ENCODE measurements around the gene TASOR.
"Not testable (repeated sequence)": the region's sequence is repeated elsewhere in the genome, so short reads cannot be mapped to it uniquely, and the experiment has no call there.

Gene TASOR

GRCh38 chr3:56683122-56683817 is at the start of gene TASOR:
TASOR (minus strand) TSS chr3:56683265; CDS start chr3:56683006, 259 bp downstream.
- peak; percentile 25 for DNase-seq

GRCh38 chr3:56732109-56732508 is 49.0 kb upstream of the TASOR start:
- no peak for DNase-seq

GRCh38 chr3:56725175-56725574 is 42.1 kb upstream of the TASOR start:
- no peak for DNase-seq

DNA sequence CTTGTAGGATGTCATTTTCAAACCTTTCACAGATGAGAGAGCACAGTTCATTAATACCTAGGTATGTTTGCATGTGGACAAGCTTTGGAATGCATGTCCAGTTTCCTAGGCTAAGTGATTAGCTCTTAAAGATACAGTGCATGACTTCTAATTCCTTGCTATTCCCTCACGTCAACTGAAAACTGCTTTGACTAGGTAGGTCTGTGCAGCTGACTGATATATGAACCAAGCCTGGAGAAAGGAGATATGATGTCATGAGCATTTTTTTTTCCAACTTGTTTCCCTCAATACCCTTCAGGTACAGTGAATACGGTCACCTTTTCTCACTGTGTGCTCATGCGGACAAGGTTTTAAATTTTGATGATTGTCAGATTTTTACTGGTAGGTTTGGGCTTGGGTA is 41.6 kb upstream of the TASOR start:
- no peak for DNase-seq

DNA sequence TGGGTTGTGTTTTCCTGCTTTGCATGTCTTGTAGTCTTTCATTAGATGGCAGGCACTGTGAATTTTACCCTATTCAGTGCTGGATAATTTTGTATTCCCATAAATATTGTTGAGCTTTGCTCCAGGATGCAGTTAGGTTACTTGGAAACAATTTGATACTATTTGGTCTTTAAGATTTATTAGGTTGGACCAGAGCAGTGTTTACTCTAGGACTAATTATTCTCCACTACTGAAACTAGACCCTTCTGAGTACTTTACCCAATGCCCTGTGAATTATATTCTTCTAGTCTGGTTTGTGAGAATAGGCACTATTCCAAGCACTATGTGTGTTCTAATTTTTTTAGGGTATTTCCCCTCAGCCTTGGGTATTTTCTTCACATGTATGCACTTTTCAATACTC is 37.8 kb upstream of the TASOR start:
- DNase-seq: no peak

DNA sequence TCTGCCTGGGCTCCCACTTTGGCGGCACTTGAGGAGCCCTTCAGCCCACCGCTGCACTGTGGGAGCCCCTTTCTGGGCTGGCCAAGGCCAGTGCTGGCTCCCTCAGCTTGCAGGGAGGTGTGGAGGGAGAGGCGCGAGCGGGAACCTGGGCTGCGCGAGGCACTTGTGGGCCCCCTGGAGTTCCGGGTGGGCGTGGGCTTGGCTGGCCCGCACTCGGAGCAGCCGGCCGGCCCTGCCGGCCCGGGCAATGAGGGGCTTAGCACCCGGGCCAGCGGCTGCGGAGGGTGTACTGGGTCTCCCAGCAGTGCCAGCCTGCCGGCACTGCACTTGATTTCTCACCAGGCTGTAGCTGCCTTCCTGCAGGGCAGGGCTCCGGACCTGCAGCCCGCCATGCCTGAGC is 35.7 kb upstream of the TASOR start:
- not testable (repeated sequence) for DNase-seq

- no peak for DNase-seq
Observed at GRCh38 chr3:56711344-56711743, 28.3 kb upstream of the TASOR start.

DNA sequence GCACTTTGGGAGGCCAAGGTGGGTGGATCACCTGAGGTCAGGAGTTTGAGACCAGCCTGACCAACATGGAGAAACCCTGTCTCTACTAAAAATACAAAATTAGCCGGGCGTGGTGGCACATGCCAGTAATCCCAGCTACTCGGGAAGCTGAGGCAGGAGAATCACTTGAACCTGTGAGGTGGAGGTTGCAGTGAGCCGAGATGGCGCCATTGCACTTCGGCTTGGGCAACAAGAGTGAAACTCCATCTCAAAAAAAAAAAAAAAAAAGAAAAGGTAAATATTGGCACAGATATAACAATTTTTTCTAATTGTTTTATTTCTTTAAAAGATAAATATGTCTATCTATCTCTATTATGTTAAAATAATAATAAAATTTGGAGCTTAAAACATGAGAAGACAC is 24.3 kb upstream of the TASOR start:
- DNase-seq: not testable (repeated sequence)

DNA sequence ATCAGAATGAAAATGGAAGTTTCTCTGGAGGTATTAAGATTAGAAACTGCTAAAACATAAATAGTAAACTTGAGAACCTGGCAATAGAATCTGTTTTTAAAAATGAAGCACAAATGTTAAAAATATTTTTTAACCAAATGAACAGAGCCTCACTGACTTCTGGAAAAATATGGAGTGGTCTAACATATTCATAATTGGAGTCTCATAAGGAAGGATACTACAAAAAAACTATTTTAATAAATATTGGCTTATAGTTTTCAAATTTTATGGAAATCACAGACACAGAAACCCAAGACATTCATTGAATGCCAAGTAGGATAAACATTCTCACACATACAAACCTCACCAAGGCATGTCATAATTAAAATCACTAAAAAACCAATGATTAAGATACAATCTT is 23.6 kb upstream of the TASOR start:
- DNase-seq: no peak

DNA sequence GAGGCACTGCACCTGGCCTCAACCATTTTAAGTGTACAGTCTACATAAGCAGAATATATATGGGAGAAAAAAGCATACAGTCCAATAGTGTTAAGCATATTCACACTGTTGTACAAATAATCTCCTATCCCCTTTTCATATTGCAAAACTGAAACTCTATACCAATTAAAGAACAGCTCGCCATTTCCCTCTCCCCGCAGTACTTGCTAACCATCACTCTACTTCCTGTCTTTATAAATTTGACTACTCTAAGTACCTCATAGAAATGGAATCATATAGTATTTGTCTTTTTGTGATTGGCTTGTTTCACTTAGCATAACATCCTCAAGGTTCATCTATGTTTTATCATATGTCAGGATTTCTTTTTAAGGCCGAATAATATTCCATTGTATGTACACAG is 21.6 kb upstream of the TASOR start:
- DNase-seq: no peak

DNA sequence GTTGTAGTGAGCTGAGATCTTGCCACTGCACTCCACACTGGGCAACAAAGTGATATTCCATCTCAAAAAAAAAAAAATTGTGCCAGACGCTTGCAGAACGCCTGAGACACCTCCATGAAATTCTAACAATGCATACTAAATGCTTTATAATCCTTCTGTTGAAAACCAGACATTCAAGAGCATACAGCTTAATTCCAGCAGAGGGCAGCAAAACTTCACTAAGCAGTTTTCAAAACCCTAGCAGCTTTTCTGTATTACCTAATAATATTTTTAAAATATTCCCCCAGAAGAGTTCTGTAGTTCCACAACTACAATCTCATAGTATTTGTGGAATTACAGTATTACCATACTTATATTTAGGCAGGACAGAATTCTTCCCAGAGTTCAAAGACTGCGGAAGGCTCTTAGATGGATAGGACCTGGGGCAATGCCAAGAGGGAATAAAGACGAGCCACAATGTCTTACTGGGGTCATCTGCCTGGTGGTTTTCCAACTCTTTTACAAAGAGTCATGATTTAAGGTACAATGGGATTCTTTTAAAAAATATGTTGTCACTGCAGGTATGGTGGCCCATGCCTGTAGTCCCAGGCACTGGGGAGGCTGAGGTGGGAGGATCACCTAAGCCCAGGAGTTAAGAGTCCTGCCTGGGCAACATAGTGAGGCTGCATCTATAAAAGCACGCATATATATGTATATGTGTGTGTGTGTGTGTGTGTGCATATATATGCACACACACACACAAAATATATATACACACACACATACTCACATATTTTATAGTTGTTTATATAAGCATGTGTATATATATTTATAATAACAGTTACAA is 19.6 kb upstream of the TASOR start:
- DNase-seq: peak; percentile 1

- no peak for DNase-seq
Observed at GRCh38 chr3:56700151-56700550, 17.1 kb upstream of the TASOR start.

DNA sequence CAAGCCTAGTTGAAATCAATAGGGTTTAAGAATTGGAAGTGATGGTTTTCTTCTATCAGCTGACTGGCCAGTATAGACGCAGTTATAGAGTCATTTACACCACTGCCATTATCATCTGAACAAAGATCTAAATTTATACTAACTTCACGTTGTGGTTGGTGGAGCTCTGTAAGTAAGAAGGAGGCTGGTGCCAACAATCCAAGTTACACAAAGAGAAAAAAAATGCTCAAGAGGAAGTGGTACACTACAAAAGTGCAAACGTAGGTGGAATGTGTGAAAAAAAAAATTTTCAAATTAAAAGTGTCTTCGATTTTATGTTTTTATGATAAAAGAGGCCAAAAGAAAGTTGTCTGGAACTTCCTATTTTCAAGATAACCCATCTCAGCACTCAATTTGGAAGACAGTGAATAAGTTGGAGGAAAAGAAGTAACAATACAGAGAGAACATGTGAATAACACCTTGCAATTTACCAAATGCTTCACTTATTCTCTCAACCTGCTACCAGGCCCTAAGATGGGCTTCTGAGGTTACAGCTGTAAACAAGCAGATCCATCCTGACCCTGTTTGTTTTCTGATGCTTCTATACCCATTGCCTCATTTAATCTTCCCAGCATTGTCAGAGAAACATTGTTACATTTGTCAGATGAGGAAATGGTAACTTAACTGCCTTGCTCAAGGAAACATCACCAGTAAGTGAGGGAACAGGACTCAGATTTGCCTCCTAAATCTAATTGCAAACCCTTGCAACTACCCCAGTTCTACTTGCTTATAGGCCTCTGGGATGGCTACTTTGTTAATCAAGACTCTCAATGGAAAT is 12.0 kb upstream of the TASOR start:
- DNase-seq: no peak

DNA sequence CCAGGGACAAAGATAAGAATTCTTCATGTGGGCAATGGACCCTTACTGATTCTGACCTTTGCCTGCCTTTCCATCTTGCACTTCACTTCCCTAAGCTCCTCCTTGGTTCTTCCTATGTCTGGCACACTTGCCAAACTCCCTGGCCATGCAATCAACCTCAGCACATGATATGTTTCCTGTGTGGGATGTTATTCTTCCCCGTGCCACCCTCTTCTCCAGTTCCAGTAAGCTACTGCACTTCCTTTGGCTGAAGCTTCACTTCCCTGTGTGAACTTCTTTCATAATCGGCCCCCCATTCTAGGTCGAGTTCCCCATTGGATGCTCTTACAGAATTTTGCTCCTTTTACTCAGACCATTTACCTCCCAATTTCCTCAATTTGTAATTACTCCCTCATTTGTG is 10.7 kb upstream of the TASOR start:
- no peak for DNase-seq

GRCh38 chr3:56692520-56693433 is 9.7 kb upstream of the TASOR start:
- not testable (repeated sequence) for DNase-seq

- DNase-seq: not testable (repeated sequence)
Observed at GRCh38 chr3:56692001-56692365, 8.9 kb upstream of the TASOR start.

DNA sequence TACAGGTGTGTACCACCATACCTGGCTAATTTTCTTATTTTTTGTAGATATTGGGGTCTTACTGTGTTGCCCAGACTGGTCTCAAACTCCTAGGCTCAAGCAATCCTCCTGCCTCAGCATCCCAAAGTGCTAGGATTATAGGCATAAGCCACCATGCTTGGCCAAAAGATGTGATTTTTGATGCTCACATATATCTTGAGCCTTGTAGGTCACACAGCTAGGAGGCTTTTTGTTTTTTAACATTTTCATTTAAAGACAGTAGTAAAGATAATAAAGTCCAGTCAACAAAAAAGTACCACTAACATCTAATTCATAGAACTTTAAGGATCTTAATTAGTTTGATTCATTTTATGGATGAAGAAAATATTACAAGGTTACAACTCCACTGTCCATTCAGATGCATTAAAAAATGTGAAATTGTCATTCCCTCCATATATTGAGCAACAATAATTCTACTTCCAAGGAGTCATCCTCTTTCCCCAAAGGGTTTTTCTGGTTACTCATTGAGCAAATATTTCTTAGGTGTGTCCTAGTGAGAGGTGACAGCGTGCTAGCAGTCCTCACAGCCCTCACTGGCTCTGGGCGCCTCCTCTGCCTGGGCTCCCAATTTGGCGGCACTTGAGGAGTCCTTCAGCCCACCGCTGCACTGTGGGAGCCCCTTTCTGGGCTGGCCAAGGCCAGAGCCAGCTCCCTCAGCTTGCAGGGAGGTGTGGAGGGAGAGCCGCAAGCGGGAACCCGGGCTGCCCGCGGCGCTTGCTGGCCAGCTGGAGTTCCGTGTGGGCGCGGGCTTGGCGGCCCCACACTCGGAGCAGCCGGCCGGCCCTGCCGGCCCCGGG is 8.3 kb upstream of the TASOR start:
- DNase-seq: no peak

DNA sequence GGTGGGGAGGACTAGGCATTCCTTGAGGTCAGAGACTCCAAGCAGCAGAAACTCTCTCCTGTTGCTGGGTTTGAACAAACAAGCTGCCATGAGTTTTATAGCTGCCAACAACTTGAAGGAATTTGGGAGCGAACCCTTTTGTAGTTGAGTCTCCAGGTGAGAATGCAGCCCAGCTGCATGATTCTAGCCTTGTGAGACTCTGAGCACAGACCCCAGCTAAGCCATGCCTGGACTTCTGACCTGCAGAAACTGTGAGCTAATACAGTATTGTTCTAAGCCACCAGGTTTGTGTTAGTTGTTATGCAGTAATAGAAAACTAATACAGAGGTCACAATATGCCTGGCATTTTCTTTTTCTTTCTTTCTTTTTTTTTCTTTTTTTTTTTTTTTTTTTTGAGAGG is 6.2 kb upstream of the TASOR start:
- no peak for DNase-seq

- DNase-seq: no peak
Observed at GRCh38 chr3:56688191-56688590, 5.1 kb upstream of the TASOR start.

DNA sequence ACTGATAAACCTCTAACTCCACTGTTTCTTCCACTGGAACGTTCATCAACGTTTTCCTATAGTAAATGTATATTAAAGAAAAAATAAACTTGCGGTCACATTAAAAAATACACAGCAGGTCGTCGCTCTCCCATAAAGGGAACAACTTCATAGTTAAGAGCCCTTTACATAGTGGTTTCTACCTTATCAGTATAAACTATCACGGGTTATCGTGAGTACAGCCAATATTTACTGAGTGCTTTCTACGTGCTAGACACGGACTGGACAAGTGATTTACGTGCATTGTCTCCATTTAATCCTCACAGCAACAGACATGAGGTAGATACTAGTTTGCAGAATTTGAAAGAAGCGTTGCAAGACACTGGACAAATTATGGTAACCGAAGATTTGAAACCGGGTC is 964 bp upstream of the TASOR start:
- no peak for DNase-seq

- DNase-seq: peak; percentile 8
Observed at GRCh38 chr3:56682462-56683121, 473 bp downstream of the TASOR start.

Measured in NCI-H2107 (cell line).